ENCODE results near the gene CLCN2. TPM values are rescaled to one million over a fixed set of nuclear protein-coding genes. Genes with fewer than 3 reads are reported as not detected.

Gene CLCN2
- total and polyA plus RNA-seq, 2 of the 8 experiments (the other 6 are each of a cell fraction or from before 2014, with no cell fraction given): 13.7 to 16.1 TPM

DNA sequence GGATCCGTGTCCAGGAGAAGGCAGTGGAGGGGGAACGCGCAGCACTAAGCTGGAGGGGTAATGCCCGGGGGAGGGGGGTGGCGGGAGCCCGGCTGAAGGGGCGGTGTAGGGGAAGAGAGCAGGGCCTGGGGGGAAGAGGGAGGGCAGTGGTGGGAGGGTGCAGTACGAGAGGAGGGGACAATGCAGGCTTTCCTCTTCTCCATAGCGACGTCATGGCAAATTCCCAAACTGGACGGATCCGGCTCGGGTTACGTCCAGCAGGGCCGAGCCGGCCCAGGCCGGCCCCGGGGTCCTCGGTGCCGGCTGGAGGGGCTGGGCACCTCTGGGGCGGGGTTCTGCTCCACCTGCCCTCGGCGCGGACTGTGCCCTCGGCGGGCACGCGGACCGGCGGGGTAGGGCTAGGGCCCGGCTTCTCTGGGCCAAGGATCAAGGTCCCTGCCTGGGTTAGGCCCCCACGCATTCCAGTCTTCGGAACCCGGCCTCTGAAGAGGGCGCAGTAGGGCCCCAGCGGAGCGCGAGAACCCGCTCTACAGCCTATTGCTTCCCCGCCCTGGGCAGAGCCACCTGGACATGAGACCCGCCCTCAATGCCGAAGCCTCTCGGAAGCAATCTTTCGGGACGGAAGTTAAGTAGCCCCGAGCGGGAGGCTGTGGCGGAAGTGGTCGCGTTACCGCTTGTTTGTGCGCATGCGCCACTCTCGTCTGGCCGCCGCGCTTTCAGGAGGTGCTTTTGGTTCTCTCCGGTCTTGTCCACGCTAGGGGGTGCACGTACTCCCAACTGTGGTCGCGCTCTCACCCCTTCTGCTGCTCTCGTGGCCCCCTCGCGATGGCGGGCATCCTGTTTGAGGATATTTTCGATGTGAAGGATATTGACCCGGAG lies 1.5 kb upstream of the CLCN2 start (continued):
- TF ChIP-seq BACH1 (IDR thresholded peaks at IDR 0.05; ENCODE audit: low read length) (peak; percentile 13; the same call in 1 of the 2 replicates), BRCA1 (IDR thresholded peaks at IDR 0.05; ENCODE audit: low read depth, low read length) (0 out of 2 replicates have a peak, but pooled peaks have one; percentile 49), GABPA (IDR thresholded peaks at IDR 0.05; ENCODE audit: borderline replicate concordance, insufficient read depth, low read length) (peak; percentile 79; the same call in 1 of the 2 replicates), SP2 (IDR thresholded peaks at IDR 0.05; ENCODE audit: low read length) (no peak), SIN3A (conservative IDR thresholded peaks at IDR 0.05 in 1 of 2, IDR thresholded peaks at IDR 0.05 in 1 of 2; ENCODE audit: low read depth in 1 of 2, low read length in 2 of 2) (peak; percentile 45 to 47; a peak in 1 of 4 replicates), GTF2F1 (IDR thresholded peaks at IDR 0.05; ENCODE audit: borderline replicate concordance, low read depth, low read length) (no peak), POLR2AphosphoS5 (IDR thresholded peaks at IDR 0.05; ENCODE audit: low read depth, low read length) (peak; percentile 78), CBX5 (IDR thresholded peaks at IDR 0.05; ENCODE audit: low read depth, low read length) (no peak), RXRA (IDR thresholded peaks at IDR 0.05; ENCODE audit: insufficient read depth, low read depth, low read length) (no peak), SRF (IDR thresholded peaks at IDR 0.05; ENCODE audit: low read depth, low read length) (no peak), EGR1 (IDR thresholded peaks at IDR 0.05; ENCODE audit: borderline replicate concordance, low read depth, low read length) (0 out of 2 replicates have a peak, but pooled peaks have one; percentile 51), SP1 (IDR thresholded peaks at IDR 0.05; ENCODE audit: low read depth, low read length) (0 out of 2 replicates have a peak, but pooled peaks have one; percentile 30), CHD2 (IDR thresholded peaks at IDR 0.05; ENCODE audit: low read length) (peak; percentile 72), KDM4A (IDR thresholded peaks at IDR 0.05; ENCODE audit: low read depth, low read length, severe bottlenecking) (peak; percentile 74), SAP30 (IDR thresholded peaks at IDR 0.05; ENCODE audit: insufficient read depth, insufficient replicate concordance, low read length) (peak; percentile 37), ASH2L (IDR thresholded peaks at IDR 0.05; ENCODE audit: low read length) (no peak), JUND (IDR thresholded peaks at IDR 0.05; ENCODE audit: low read length) (no peak), RFX5 (IDR thresholded peaks at IDR 0.05; ENCODE audit: borderline replicate concordance, low read depth, low read length) (no peak)
- TF ChIP-seq, protein P1, sequence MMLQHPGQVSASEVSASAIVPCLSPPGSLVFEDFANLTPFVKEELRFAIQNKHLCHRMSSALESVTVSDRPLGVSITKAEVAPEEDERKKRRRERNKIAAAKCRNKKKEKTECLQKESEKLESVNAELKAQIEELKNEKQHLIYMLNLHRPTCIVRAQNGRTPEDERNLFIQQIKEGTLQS (IDR thresholded peaks at IDR 0.05; ENCODE audit: insufficient read depth, low read depth, low read length): no peak
